ENCODE data around the gene PIRT. TPM values are rescaled to one million over a fixed set of nuclear protein-coding genes. Genes with fewer than 3 reads are reported as not detected.

Gene PIRT
- polyA plus RNA-seq, 1 donor from 2014 or later = not detected

DNA sequence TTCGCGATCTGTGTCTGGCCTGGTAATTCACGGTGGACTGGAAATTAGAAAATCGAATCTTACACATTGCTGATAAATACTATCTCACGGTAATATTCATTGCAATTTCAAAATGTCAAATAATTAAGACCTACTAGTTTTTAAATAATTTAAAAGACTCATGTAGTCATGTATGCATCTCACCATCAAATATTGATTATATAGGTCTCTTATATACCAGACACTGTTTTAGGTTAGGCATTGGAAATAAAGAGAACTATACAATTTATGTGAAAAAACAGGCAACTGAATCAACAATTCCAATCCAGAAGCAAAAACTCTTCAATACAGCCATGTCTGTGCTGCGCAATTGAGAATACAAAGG is 7.5 kb upstream of the PIRT start:
- H3K4me3 ChIP-seq (ENCODE audit: low read length) = peak overlapping the region; percentile 66
- no peaks in the 10 kb centered on the region for H3K36me3 ChIP-seq (ENCODE audit: insufficient read depth, low read length)
- H3K27me3 ChIP-seq (ENCODE audit: insufficient read depth, low read depth, low read length) = no peaks in the 10 kb centered on the region
- H3K27ac ChIP-seq (ENCODE audit: low read length) = no peak overlapping the region
- TF ChIP-seq EZH2 (IDR thresholded peaks at IDR 0.05; ENCODE audit: borderline replicate concordance, insufficient read depth, low read length, poor library complexity, severe bottlenecking) (no peak), RAD21 (conservative IDR thresholded peaks at IDR 0.05) (no peak), TAF1 (IDR thresholded peaks at IDR 0.05; ENCODE audit: low read depth) (no peak), POLR2AphosphoS5 (IDR thresholded peaks at IDR 0.05) (no peak), MXI1 (conservative IDR thresholded peaks at IDR 0.05; ENCODE audit: poor library complexity, severe bottlenecking) (no peak), SMC3 (conservative IDR thresholded peaks at IDR 0.05; ENCODE audit: poor library complexity) (no peak), EP300 (conservative IDR thresholded peaks at IDR 0.05; ENCODE audit: poor library complexity, severe bottlenecking) (no peak)
- TF ChIP-seq, protein P1, sequence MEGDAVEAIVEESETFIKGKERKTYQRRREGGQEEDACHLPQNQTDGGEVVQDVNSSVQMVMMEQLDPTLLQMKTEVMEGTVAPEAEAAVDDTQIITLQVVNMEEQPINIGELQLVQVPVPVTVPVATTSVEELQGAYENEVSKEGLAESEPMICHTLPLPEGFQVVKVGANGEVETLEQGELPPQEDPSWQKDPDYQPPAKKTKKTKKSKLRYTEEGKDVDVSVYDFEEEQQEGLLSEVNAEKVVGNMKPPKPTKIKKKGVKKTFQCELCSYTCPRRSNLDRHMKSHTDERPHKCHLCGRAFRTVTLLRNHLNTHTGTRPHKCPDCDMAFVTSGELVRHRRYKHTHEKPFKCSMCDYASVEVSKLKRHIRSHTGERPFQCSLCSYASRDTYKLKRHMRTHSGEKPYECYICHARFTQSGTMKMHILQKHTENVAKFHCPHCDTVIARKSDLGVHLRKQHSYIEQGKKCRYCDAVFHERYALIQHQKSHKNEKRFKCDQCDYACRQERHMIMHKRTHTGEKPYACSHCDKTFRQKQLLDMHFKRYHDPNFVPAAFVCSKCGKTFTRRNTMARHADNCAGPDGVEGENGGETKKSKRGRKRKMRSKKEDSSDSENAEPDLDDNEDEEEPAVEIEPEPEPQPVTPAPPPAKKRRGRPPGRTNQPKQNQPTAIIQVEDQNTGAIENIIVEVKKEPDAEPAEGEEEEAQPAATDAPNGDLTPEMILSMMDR (IDR thresholded peaks at IDR 0.05; ENCODE audit: poor library complexity, severe bottlenecking) = no peak
- TF ChIP-seq, protein P2, sequence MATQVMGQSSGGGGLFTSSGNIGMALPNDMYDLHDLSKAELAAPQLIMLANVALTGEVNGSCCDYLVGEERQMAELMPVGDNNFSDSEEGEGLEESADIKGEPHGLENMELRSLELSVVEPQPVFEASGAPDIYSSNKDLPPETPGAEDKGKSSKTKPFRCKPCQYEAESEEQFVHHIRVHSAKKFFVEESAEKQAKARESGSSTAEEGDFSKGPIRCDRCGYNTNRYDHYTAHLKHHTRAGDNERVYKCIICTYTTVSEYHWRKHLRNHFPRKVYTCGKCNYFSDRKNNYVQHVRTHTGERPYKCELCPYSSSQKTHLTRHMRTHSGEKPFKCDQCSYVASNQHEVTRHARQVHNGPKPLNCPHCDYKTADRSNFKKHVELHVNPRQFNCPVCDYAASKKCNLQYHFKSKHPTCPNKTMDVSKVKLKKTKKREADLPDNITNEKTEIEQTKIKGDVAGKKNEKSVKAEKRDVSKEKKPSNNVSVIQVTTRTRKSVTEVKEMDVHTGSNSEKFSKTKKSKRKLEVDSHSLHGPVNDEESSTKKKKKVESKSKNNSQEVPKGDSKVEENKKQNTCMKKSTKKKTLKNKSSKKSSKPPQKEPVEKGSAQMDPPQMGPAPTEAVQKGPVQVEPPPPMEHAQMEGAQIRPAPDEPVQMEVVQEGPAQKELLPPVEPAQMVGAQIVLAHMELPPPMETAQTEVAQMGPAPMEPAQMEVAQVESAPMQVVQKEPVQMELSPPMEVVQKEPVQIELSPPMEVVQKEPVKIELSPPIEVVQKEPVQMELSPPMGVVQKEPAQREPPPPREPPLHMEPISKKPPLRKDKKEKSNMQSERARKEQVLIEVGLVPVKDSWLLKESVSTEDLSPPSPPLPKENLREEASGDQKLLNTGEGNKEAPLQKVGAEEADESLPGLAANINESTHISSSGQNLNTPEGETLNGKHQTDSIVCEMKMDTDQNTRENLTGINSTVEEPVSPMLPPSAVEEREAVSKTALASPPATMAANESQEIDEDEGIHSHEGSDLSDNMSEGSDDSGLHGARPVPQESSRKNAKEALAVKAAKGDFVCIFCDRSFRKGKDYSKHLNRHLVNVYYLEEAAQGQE (IDR thresholded peaks at IDR 0.05; ENCODE audit: borderline replicate concordance) = no peak
- H2AFZ ChIP-seq (ENCODE audit: low read depth, low read length) = no peak overlapping the region
- no peaks in the 10 kb centered on the region for H3K9me3 ChIP-seq (ENCODE audit: low read length)
- H3K9ac ChIP-seq (ENCODE audit: low read length) = no peak overlapping the region
- no peak overlapping the region for H3K4me2 ChIP-seq (ENCODE audit: low read length)
- no peaks in the 10 kb centered on the region for H3K9me2 ChIP-seq (ENCODE audit: insufficient read depth, low read length)
- H4K20me1 ChIP-seq (ENCODE audit: insufficient read depth) = no peaks in the 10 kb centered on the region
- H3K79me2 ChIP-seq (replicated peaks; ENCODE audit: insufficient read depth, low read length) = no peaks in the 10 kb centered on the region
- no peaks in the 10 kb centered on the region for H3F3A ChIP-seq (ENCODE audit: insufficient read depth, low read length, poor library complexity, severe bottlenecking)

DNA sequence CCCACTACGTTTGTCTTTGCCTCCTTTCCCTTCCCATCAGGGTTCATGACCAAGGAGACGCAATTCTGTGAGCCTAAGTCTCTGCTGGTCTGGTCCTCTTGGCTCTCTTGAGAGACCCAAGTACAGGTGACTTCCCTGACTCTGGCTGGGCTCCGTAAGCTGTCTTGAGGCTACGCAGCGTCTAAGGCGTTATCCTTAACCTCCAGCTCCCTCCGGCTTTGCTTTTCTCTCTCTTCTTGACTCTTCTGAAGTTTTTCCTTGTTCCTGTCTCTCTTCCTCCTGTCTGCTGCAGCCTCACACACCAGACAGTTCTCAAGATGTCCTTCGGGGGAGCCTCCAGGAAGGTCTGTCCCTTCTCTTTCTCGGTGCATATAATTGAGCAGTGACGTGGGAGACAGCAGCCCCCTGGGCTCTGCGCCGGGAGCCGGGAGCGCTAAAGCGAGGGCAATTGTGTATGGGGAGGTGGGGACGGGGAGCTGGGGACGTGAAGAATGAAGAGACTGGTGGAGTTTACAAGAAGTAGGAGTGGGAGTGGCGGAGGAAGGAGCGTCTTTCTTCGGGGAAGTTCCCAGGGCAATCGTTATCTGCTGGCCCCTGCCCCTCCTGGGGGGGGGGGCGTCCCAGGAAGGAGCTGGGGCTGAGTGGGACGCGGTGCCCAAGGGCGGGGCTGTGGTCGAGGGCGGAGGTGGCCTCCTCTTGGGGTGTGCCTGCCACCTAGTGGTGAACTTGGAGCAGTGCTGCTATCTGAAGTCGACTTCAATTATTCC is 6.9 kb upstream of the PIRT start:
- Histone ChIP-seq H2AFZ (ENCODE audit: low read depth, low read length) (peak overlapping the region; percentile 35), H3K4me3 (ENCODE audit: low read length) (peak overlapping the region; percentile 66), H3K27me3 (ENCODE audit: insufficient read depth, low read depth, low read length) (no peaks in the 10 kb centered on the region), H3K79me2 (replicated peaks; ENCODE audit: insufficient read depth, low read length) (no peaks in the 10 kb centered on the region), H3K9me2 (ENCODE audit: insufficient read depth, low read length) (no peaks in the 10 kb centered on the region), H4K20me1 (ENCODE audit: insufficient read depth) (no peaks in the 10 kb centered on the region), H3K9me3 (ENCODE audit: low read length) (no peaks in the 10 kb centered on the region), H3K4me2 (ENCODE audit: low read length) (peak overlapping the region; percentile 45), H3K36me3 (ENCODE audit: insufficient read depth, low read length) (no peaks in the 10 kb centered on the region), H3K9ac (ENCODE audit: low read length) (peak overlapping the region; percentile 27), H3F3A (ENCODE audit: insufficient read depth, low read length, poor library complexity, severe bottlenecking) (no peaks in the 10 kb centered on the region), H3K27ac (ENCODE audit: low read length) (no peak overlapping the region)
- TF ChIP-seq, protein P2 (IDR thresholded peaks at IDR 0.05; ENCODE audit: borderline replicate concordance) = no peak
- TF ChIP-seq SMC3 (conservative IDR thresholded peaks at IDR 0.05; ENCODE audit: poor library complexity) (peak; percentile 99), TAF1 (IDR thresholded peaks at IDR 0.05; ENCODE audit: low read depth) (no peak), EZH2 (IDR thresholded peaks at IDR 0.05; ENCODE audit: borderline replicate concordance, insufficient read depth, low read length, poor library complexity, severe bottlenecking) (no peak), POLR2AphosphoS5 (IDR thresholded peaks at IDR 0.05) (no peak), RAD21 (conservative IDR thresholded peaks at IDR 0.05) (peak; percentile 97), MXI1 (conservative IDR thresholded peaks at IDR 0.05; ENCODE audit: poor library complexity, severe bottlenecking) (peak; percentile 27), EP300 (conservative IDR thresholded peaks at IDR 0.05; ENCODE audit: poor library complexity, severe bottlenecking) (no peak)
- TF ChIP-seq, protein P1 (IDR thresholded peaks at IDR 0.05; ENCODE audit: poor library complexity, severe bottlenecking) = peak; percentile 96

All from neural cell (in vitro differentiated cells).